CD14-positive monocyte (primary cell): ENCODE results near the gene ARID2. TPM values are rescaled to one million over a fixed set of nuclear protein-coding genes. Genes with fewer than 3 reads are reported as not detected.
A peak's percentile ranks its signal among the peaks of the same experiment; 100 is the strongest.

Source experiments
- DNase-seq, 3 donors: peaks; one replicate each; pipeline ENCODE4 v3.0.0-alpha.2; 2011 to 2022
- H2AFZ ChIP-seq: 2 replicates; pipeline ENCODE4 v1.6.0; 2012; ENCODE audit warnings: mild to moderate bottlenecking, low read depth, low read length, inconsistent platforms; ENCODE audit not compliant: insufficient read depth, poor library complexity, severe bottlenecking
- H3K27ac ChIP-seq, 2 donors: 1 replicate in 1 of 2; 2 replicates in 1 of 2; pipeline ENCODE4 v1.5.1; 2012 to 2013; ENCODE audit warnings: low read length in 2 of 2, control low read depth in 1 of 2, inconsistent platforms in 1 of 2, low read depth in 1 of 2, mild to moderate bottlenecking in 1 of 2
- H3K27me3 ChIP-seq, 2 donors: one replicate each; pipeline versions ENCODE4 v1.6.0 to v1.6.1; 2011 to 2013; ENCODE audit warnings: low read length in 2 of 2; ENCODE audit not compliant: control insufficient read depth in 2 of 2, insufficient read depth in 2 of 2
- H3K36me3 ChIP-seq, 2 donors: replicated peaks in 1 of 2; 1 replicate in 1 of 2; 2 replicates in 1 of 2; pipeline versions ENCODE4 v1.5.1 to v1.6.1; 2012 to 2013; ENCODE audit warnings: low read length in 2 of 2, control low read depth in 1 of 2, inconsistent platforms in 1 of 2, mild to moderate bottlenecking in 1 of 2; ENCODE audit not compliant: insufficient read depth in 2 of 2, control insufficient read depth in 1 of 2
- H3K4me1 ChIP-seq, 2 donors: 1 replicate in 1 of 2; 2 replicates in 1 of 2; pipeline versions ENCODE4 v1.5.1 to v1.6.1; 2012 to 2013; ENCODE audit warnings: low read length in 2 of 2, control low read depth in 1 of 2, inconsistent platforms in 1 of 2, mild to moderate bottlenecking in 1 of 2, moderate library complexity in 1 of 2; ENCODE audit not compliant: insufficient read depth in 2 of 2, control insufficient read depth in 1 of 2
- H3K4me2 ChIP-seq: replicated peaks from 2 replicates; pipeline ENCODE3; 2012; ENCODE audit warnings: low read length, moderate library complexity, mild to moderate bottlenecking; ENCODE audit not compliant: poor library complexity, severe bottlenecking; ENCODE audit errors: extremely low read depth
- H3K4me3 ChIP-seq, 3 experiments: fragments of 200-600 bp in 1 of 3; sonication (generic) in 1 of 3; replicated peaks in 1 of 3; 1 replicate in 2 of 3; 2 replicates in 1 of 3; pipeline ENCODE4 v1.5.1; 2011 to 2013; ENCODE audit warnings: low read length in 3 of 3, mild to moderate bottlenecking in 3 of 3, control low read depth in 2 of 3, low read depth in 2 of 3, inconsistent platforms in 1 of 3, moderate library complexity in 1 of 3
- H3K79me2 ChIP-seq: 2 replicates; pipeline ENCODE4 v1.6.0; 2012; ENCODE audit warnings: mild to moderate bottlenecking, control low read depth, inconsistent platforms, low read length, moderate library complexity; ENCODE audit not compliant: insufficient read depth
- H3K9ac ChIP-seq: 2 replicates; pipeline ENCODE4 v1.6.0; 2017; ENCODE audit warnings: low read length, mild to moderate bottlenecking; ENCODE audit not compliant: insufficient read depth, poor library complexity, severe bottlenecking
- H3K9me3 ChIP-seq, 2 donors: replicated peaks in 1 of 2; 1 replicate in 1 of 2; 2 replicates in 1 of 2; pipeline versions ENCODE4 v1.5.1 to v1.6.1; 2012 to 2013; ENCODE audit warnings: low read length in 2 of 2, control low read depth in 1 of 2; ENCODE audit not compliant: control insufficient read depth in 1 of 2, insufficient read depth in 1 of 2
- H4K20me1 ChIP-seq: 2 replicates; pipeline ENCODE4 v1.6.0; 2012; ENCODE audit warnings: mild to moderate bottlenecking, low read length, control low read depth, moderate library complexity; ENCODE audit not compliant: insufficient read depth
- H3K27ac Mint-ChIP-seq, 7 donors: one replicate each; pipeline ENCODE4 v1.8.0; 2020; ENCODE audit warnings: mild to moderate bottlenecking in 7 of 7, mixed read lengths in 7 of 7, moderate library complexity in 6 of 7, inconsistent platforms in 2 of 7
- H3K27me3 Mint-ChIP-seq, 3 donors: one replicate each; pipeline ENCODE4 v1.8.0; 2021 to 2022; ENCODE audit warnings: low read depth in 3 of 3, mild to moderate bottlenecking in 3 of 3, mixed read lengths in 3 of 3, moderate library complexity in 3 of 3, inconsistent platforms in 1 of 3
- H3K36me3 Mint-ChIP-seq, 2 donors: one replicate each; pipeline ENCODE4 v1.8.0; 2020; ENCODE audit warnings: mixed read lengths in 2 of 2, inconsistent platforms in 1 of 2, mild to moderate bottlenecking in 1 of 2
- H3K4me1 Mint-ChIP-seq: one replicate; pipeline ENCODE4 v1.8.0; 2020; ENCODE audit warnings: mild to moderate bottlenecking, mixed read lengths
- H3K4me3 Mint-ChIP-seq, 2 donors: one replicate each; pipeline ENCODE4 v1.8.0; 2020; ENCODE audit warnings: mild to moderate bottlenecking in 2 of 2, mixed read lengths in 2 of 2, moderate library complexity in 1 of 2
- H3K9me3 Mint-ChIP-seq, 7 donors: one replicate each; pipeline ENCODE4 v1.8.0; 2020 to 2022; ENCODE audit warnings: mixed read lengths in 7 of 7, mild to moderate bottlenecking in 6 of 7, moderate library complexity in 6 of 7, inconsistent platforms in 2 of 7
- intact Hi-C, 2 donors: fragments of 100-400 bp; cut with micrococcal nuclease; formaldehyde crosslinking; loops; one replicate each; pipeline versions ENCODE4 v1.15.0 to v1.15.1; 2023
- polyA plus RNA-seq, 3 donors: library from polyadenylated mRNA; depleted of rRNA in 1 of 3; unstranded in 2 of 3; stranded (reverse) in 1 of 3; fragments of 300-500 nt in 2 of 3; fragments of >200 nt in 1 of 3; fragmentation: Illumina TruSeq in 2 of 3; gene quantifications; 1 replicate in 2 of 3; 2 replicates in 1 of 3; pipeline ENCODE4 v1.2.3, GENCODE V29; 2012 to 2021
- TF ChIP-seq, protein P1 (sequence below): fragments of 200-600 bp; IDR thresholded peaks from one replicate; pipeline ENCODE4 v1.8.0; 2022; ENCODE audit warnings: antibody characterized with exemption, mild to moderate bottlenecking

The ARID2 gene
- polyA plus RNA-seq, 3 donors, result 3.0 to 8.0 (median 4.7) TPM

DNA sequence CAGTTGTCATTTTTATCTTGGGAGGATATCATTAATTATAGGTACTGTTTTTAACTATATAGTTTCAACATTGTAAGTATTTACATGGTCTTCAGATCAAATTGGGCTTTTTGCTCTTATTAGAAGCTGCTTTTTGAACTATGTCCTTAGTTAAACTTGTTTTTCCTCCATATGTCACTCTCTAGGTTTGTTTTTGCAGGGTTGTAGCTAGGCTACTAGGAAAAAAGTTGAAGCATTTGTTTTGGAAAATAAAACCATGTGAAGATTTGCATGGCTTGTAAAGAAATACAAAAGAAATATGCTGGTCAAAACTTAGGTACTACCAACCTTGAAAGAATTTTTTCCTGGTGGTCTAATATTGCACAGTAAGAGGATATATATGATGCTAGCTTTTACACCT lies 3.4 kb downstream of the ARID2 start:
- peaks cover 26% of the 10 kb centered on the region for H3K4me1 Mint-ChIP-seq
- DNase-seq, result no peak
- TF ChIP-seq, protein P1, sequence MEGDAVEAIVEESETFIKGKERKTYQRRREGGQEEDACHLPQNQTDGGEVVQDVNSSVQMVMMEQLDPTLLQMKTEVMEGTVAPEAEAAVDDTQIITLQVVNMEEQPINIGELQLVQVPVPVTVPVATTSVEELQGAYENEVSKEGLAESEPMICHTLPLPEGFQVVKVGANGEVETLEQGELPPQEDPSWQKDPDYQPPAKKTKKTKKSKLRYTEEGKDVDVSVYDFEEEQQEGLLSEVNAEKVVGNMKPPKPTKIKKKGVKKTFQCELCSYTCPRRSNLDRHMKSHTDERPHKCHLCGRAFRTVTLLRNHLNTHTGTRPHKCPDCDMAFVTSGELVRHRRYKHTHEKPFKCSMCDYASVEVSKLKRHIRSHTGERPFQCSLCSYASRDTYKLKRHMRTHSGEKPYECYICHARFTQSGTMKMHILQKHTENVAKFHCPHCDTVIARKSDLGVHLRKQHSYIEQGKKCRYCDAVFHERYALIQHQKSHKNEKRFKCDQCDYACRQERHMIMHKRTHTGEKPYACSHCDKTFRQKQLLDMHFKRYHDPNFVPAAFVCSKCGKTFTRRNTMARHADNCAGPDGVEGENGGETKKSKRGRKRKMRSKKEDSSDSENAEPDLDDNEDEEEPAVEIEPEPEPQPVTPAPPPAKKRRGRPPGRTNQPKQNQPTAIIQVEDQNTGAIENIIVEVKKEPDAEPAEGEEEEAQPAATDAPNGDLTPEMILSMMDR, result no peak

DNA sequence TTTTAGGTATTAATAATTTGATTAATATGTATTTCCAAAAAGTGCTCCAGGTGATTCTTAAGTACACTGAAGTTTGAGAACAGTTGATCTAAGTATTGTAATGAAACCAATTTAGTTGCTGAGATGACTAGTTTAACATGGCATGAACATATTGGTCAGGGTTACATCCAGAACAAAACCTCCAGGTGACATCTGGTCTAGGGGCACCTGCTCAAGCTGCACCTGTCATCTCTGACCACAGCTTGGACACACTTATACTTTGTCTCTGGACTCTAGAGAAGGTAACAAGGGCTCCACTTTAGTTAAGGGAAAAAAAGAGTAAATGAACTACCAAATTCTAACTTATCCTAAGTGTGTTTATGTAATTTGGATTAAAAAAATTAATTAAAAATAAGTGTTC lies 8.1 kb downstream of the ARID2 start:
- H2AFZ ChIP-seq, result no peak overlapping the region
- no peak overlapping the region for H3K4me3 Mint-ChIP-seq
- intact Hi-C loops, result loop anchor here in 1 of 2 donors (10.0 kb wide), 1 partner anchor 637 kb away; the partner anchor contains the start of gene SLC38A2
- H3K9ac ChIP-seq, result no peak overlapping the region
- no peak overlapping the region for H3K4me2 ChIP-seq
- H3K4me1 Mint-ChIP-seq, result peaks cover 14% of the 10 kb centered on the region
- peaks cover 15% of the 10 kb centered on the region for H4K20me1 ChIP-seq
- no peak overlapping the region for H3K4me3 ChIP-seq
- H3K36me3 Mint-ChIP-seq, result peaks cover 28 to 46% of the 10 kb centered on the region in 2 donors
- H3K36me3 ChIP-seq, result peaks cover 12 to 27% of the 10 kb centered on the region in 2 donors
- H3K27ac Mint-ChIP-seq, result peak overlapping the region in 1 of 7 donors; percentile 11
- H3K79me2 ChIP-seq, result peaks cover 100% of the 10 kb centered on the region
- H3K4me1 ChIP-seq, result peaks cover 0 to 6% of the 10 kb centered on the region in 2 donors
- peaks cover 2 to 11% (median 6%) of the 10 kb centered on the region in 7 donors for H3K9me3 Mint-ChIP-seq
- TF ChIP-seq, protein P1, result no peak
- DNase-seq, result no peak
- H3K27me3 ChIP-seq, result no peaks in the 10 kb centered on the region
- no peaks in the 10 kb centered on the region for H3K9me3 ChIP-seq
- H3K27me3 Mint-ChIP-seq, result no peaks in the 10 kb centered on the region
- no peak overlapping the region for H3K27ac ChIP-seq

More for the DNA sequence above, 3.4 kb downstream of the ARID2 start:
- Histone ChIP-seq H3K79me2 (peaks cover 80% of the 10 kb centered on the region), H3K36me3 (peaks cover 10 to 14% of the 10 kb centered on the region in 2 donors), H2AFZ (no peak overlapping the region), H3K4me3 (no peak overlapping the region), H3K4me1 (peaks cover 18 to 29% of the 10 kb centered on the region in 2 donors), H3K27me3 (no peaks in the 10 kb centered on the region), H4K20me1 (peaks cover 10% of the 10 kb centered on the region), H3K9ac (no peak overlapping the region), H3K4me2 (no peak overlapping the region), H3K27ac (no peak overlapping the region), H3K9me3 (no peaks in the 10 kb centered on the region)
- Mint-ChIP-seq H3K27me3 (no peaks in the 10 kb centered on the region), H3K27ac (peak overlapping the region in 1 of 7 donors; percentile 74), H3K4me3 (no peak overlapping the region), H3K9me3 (peaks cover 0 to 8% (median 6%) of the 10 kb centered on the region in 7 donors), H3K36me3 (peaks cover 18 to 32% of the 10 kb centered on the region in 2 donors)
- intact Hi-C loops, result loop anchor here in 1 of 2 donors (10.0 kb wide), 1 partner anchor 642 kb away; the partner anchor contains the start of gene SLC38A2
